AG08396 (cell line): ENCODE results near the gene SUFU.

ENCODE experiments used
- DNase-seq: peaks from one replicate; pipeline ENCODE4 v3.0.0; 2012; ENCODE audit warnings: low spot score, mixed read lengths

The SUFU gene

DNA sequence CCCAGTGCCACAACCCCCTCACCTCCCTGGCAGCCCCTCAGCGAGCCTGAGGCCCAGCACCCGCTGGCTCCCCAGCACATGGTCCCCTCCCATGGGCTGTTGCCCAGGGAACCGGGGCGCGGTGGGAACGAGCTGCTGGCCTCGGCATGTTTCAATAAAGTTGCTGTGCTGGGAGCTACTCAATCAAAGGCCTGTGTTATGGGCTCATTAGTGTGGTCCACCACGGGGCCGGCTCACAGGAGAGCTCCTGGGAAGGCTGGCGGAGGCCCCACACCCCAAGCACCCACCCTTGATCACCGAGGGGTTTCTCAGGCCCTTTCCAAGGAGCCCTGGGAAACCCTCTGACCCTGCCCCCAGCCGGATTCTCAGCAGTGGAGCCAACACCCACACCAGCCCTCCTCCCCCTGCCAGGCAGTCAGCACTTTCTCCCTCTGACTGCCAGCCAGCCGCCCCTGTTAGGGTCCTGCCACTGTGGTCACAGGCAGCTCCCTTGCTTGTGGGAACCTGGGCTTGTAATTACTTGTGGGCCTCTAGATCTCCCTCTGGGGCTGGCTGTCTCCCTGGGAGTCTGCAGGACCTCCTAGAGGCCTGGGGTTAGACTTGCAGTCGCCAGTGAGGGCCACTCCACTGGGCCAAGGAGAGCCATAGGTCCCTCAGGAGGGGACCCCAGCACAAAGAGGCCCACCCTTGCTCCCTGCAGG, 115.7 kb downstream of the SUFU start:
- no peak for DNase-seq

DNA sequence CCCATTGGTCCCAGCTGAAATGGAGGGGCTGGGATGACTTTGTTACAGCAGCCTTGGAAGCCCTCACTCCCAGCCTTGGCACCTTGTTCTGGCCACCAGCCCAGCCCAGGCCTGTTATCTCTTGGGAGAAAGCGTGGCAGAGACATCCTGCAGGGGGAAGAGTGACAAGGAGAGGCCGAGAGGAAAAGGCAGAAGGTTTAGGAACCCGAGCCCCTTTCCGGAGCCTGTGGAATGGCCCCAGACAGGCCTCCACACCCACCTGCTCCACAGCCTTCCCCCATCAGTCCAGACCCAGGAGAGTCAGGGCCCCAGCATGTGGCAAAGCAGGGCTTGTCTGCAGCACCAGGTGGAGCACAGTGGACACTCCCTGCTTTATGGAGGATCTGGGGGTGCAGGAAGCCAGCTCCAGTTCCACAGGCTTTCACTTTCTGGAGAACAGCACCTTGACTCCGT, 116.4 kb downstream of the SUFU start:
- DNase-seq, result no peak

DNA sequence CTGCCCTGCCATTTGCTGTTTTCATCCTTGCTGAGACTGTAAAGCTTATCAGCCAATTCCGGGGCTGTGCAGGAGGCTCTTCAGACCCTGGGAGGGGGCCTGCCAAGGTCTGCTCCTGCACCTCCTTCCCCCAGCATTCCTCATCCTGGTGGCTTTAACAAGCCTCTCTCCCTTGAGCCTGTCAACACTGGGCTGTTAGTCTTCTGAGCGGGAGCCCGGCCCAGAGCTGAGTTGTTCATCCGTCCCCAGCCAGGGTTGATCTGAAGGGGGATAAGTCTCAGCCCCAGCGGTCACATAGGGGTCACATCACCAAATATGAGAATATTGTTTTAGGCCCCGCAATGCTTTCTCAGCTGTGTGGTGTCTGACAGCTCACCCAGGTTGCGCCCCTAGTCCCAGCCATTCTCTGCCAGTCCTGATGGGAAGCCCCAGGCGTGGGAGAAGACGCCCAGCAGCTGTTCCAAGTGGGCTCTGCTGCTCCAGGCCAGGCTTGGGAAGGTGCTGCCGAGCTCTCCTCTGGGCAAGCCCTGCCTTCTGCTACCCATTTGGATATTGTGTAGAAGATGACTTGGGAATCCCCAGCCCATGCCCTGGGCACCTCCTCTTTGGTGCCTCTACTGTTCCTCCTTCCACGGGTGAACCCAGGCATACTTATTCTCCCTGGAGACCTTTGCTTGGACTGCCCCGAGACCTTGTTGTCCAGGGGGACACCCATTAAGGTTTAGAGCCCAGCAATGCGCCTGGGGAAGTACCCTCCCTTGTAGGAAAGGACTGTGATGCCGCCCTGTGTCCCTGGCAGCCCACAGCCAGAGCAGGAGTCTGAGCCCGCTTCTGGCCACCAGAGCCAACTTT, 117.0 kb downstream of the SUFU start:
- DNase-seq, result no peak

DNA sequence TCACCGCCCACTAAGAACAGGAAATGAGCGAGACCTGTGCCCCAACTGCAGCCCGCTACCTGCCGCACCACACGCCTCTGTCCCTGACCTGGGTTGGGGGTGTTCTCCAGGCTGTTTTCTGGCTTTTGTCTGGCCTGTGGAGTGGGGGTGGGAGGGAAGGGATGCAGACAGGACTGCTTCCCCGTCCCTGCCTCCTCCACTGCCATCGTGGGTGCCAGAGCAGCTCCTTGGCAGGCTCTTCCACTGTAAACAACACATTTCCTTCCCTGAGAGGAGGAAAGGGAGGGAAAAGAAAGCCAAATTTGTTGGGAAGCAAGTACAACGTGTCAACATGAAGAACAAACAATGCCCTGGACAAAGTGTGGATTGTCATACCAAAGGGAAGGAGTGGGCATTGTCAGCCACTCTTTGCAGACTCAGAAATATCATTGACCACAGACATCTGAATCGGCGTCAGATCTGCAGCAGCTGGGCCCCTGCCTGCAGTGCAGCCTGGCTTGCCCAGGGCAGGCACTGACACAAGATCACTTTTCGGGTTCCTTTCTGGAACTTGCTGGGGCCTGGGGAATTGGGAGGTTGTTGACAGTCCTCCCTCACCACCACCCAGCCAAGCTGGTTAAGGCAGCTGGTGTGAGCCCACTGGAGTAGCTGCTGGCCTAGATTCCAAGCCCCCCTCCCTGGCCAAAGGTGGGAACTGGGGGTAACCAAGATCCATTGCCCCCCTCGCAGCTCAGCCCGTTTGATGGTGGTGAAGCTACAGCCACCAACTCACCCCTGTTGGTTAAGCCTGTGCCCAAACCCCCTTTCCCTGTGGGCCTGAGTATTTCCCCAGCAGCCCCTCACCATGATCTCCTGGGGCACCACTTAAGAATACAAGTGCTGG, 117.9 kb downstream of the SUFU start:
- DNase-seq, result no peak

DNA sequence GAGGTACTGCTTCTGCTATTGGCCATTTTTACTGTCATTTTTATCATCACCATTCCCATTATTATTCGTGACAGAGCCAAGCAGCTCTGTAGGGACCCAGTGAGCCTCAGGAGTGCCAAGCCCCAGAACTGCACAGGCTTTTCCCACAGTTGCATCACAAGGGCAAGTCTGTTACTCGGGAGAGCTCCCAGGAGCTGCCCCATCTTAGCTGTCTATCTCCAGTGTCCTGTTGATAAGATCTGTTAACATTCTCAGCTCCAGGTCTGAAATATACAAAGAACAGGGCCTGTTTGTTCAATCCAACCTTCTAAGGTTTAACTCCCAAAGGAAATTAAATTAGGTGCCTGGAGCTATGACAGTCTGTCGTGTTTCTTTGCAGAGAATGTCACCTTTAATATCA, 120.3 kb downstream of the SUFU start:
- DNase-seq, result no peak

DNA sequence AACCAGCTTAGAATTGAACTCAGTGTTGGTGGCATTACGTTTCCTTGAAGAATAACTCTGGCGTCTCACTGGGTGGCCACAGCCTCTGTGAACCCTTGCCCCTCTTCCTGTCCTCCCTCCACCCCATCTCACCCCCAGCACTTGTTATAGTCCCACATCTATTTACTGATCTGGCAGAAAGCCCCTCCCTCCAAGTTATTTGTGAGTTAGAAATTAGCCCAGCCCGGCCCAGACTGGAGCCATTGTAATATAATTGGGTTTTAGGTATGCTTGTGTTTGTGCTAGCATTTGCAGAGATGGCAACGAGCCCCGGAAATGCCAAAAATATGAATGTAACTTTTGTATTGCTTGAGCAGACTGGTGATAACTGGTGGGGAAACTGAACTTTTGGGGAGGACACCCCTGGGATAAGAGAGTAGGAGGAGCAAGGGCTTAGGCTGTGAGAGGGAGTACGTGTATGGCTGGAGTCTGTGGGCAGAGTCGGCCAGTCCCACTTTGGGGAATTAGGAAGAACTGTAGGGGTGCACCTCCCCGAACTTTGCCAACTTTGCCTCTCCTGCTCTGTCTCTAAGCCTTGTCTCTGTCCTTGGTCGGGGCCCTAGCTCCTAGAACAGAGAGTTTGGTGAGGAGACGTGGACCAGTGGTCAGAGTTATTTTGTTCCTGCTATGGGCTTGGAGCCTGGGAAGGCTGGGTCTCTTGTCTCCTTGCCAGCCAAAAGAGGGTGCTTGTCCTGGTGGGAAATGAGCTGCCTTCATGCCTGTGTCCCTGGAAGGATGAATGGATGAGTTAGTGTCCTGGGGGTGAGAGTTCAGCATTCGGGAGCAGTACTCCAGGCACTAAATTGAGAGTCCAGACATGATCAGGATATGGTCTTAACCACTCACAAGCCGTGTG, 121.2 kb downstream of the SUFU start:
- no peak for DNase-seq

DNA sequence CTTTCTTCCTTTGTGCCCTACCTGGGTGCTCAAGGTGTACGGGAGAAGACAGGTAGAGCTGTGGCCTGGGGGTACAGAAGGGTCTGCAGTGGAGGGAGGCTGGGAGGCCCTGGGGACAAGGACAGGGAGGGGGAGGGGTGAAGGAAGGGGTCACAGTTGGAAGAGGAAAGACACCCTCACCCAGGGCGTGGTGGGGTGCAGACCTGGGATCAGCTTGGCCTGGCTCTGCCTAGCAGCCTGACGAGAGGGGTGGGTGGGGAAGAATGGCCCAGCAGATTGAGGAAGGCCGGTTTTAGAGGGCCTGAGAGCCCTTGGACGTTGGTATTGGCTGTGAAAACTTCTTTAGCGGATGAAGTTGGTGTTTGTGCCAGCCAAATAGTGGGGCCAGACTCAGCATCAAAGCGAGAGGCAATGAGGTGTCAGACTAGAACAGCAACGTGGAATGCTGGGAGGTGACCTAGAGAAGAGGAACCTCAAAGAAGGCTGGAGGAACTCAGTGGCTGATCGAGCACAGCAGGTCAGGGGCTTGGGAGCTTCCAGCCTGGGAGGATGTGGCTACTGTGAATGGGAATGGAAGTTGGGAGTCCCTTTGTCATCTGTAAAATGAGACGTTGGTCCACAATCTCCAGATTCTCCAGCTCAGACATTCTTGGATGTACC, 122.4 kb downstream of the SUFU start:
- DNase-seq, result no peak

DNA sequence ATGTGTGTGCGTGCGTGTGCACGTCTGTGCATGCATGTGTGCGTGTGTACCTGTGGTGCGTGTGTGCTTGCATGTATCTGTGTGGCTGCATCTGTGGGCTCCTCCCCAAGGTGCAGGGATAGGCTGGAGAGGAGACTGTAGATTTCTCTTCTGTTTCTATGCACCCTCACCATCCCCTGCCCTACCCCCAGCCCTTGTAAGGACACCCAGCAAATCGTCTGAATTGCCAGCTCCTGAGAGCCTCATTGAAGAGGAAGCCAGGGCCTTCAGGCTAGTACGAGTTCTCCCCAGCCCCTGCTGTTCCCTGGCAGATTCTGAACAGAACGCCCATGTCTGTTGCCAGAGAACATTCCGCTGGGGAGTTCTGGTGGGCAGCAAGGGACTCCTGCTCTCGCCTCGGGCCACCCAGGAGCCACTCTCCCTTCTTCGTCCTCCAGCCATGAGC, 123.5 kb downstream of the SUFU start:
- no peak for DNase-seq

DNA sequence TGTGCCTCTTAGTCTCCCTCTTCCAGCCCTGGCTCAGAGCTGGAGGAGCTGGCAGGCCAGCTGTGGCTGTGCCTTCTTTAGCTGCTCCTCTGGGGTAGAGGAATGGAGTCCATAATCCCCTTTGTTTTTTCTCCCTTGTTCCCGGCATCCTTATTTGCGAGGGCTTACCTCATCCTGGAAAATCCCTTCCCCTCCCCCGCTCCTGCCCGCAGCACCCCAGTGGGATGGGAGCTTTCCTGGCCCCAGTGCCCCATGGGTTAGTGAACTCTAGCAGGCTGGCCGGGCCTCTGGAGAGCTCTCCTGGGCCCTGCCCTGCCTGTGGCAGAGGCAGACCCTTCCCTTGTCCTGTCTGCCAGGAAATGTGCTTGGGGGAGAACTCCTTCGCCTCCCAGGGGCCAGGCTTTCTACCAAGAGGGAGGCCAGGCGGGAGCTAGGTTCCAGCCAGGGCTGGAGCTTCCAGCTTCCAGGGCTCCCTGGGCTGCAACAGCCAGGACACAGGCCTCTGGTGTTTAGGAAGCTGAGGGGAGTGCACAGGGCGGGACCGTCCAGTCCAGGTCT, 124.0 kb downstream of the SUFU start:
- DNase-seq, result peak; percentile 64

DNA sequence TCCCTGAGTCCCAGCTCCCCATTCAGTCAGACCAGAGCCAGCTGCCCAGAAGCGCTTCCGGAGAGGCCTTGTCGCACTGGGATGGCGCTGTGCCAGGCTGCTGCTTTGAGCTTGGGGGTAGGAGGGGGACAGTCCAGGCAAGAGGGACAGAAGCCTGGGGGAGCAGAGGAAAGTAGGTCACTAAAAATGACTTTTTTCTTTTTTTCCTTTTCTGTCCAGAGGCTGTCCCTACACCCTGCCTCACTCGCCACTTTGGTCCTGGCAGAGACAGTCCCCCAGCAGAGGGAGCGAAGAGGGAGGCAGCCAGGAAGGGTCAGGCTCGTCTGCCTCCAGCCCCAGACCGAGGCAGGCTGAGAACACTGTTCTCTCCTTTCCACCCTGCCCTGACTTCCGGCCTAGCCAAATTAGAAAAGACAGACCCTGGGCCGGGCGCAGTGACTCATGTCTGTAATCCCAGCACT, 124.7 kb downstream of the SUFU start:
- no peak for DNase-seq

DNA sequence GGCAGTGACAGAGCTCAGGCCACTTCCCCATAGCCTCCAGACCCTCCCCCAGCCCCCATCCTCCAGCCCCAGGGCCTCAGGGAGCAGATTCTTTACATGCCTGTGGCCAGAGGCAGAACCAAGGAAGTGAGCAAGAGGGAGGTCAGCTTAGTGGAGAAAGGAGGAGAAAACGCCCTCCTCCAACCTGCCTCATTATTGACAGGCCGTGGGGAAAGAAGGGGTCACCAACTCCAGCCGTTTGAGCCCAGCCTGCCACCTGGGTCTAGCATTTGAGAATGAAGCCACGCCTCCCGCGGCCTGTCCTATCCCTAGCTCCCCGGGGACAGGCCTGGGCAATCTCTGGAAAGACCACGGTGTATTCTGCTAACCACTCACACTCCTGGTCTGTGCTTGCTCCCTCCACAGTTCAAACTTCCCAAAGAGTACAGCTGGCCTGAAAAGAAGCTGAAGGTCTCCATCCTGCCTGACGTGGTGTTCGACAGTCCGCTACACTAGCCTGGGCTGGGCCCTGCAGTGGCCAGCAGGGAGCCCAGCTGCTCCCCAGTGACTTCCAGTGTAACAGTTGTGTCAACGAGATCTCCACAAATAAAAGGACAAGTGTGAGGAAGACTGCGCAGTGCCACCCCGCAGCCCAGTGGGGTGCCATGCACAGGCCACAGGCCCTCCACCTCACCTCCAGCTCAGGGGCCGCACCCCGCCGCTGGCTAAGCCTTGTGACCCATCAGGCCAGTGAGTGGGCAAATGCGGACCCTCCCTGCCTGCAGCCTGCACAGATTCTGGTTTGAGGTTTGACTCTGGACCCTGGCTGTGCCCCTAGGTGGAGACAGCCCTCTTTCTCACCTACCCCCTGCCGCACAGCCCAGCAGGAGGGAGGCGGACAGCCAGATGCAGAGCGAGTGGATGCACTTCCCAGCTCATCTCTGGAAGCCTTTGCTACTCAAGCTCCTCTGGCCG, 126.2 kb downstream of the SUFU start:
- peak; percentile 82 for DNase-seq

DNA sequence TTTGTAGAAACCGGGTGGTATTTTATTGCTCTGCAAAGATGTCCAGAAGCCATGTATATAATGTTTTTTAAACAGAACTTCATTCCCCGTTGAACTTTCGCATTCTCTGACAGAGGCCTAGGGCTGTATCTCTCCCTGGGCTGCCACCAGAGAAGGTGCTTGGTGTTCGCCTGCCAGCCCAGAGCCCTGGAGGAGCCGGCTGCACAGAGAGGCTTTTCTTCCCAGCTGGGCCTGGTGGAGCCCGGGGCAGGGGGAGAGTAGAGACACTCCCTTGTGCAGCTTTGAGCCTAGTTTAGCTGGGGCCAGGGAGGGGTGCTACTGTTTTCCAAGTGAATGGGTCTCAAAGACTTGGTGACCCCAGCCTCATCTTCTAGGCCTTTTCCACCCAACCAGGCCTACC, 126.9 kb downstream of the SUFU start:
- DNase-seq, result no peak

DNA sequence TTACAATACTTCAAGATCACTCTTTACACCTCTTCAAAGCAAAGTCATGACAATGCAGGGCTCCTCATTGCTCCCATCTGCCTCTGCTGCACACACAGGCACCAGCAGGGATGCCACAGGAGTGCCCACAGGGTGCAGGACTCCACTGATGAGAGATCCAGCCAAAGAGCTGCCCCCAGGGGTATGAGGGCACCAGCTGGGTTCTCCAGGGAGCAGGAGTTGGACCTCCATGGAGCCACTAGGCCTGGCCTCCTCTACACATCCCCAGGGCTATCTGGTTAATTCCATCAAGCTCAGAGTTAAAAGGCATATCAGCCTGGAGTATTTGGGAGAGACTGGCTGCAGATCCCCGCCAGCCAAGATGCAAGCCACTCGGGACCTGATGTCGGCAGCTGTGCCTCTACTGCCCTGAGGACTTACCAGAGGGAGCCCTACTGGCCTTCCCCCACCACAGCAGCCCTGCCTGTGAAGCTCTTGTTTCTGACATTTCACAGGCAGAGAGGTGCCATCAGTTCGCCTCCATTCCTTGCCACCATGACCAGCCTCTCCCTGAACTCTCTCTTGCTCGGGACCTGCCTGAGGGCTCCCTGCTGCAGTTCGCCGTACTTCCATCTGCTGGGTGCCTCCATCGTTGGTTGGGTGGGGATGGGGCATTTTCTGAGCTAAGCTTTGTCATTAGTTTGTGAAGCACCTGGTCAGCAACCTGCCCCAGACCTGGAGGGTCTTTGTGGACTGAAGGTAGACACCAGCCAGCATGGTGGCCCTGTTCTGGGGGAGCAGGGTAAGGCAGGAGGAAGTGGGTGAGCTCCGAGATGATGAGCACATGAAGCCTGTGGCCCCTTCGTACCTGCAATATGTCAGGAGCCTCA, 128.0 kb downstream of the SUFU start:
- no peak for DNase-seq

DNA sequence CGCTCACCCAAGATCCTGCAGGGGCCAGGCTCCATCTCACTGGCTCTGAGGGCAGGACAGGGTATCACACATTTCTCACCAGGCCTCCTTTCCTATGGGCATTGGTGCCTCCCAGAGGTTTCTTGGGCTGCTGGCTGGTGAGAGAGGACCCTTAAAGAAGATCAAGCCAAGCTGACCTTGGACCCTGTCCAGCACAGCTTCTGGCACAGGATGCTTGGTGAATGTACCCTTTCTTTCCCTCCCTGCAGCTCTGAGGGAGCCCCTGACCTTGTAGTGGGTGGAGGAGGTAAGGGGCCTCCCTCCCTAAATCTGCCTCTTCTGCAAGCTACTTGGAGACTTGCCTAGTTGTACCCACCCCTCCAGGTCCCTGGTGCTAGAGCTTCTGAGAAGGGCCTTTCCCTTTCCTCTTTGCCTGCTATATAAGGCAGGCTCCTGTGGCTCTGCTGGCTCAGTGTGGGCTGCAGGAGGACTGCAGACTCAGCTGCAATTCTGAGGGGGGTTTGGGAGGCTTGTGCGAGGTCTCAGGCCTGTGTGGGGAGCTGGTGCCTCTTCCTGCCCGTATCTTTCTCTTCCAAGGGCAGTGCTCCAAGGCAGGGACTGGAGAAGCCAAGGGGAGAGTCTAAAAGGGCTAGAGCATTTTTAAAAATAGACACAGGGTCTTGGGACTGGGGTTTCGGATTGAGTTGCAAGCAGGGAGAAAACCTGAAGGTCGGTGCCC, 128.8 kb downstream of the SUFU start:
- DNase-seq, result no peak

DNA sequence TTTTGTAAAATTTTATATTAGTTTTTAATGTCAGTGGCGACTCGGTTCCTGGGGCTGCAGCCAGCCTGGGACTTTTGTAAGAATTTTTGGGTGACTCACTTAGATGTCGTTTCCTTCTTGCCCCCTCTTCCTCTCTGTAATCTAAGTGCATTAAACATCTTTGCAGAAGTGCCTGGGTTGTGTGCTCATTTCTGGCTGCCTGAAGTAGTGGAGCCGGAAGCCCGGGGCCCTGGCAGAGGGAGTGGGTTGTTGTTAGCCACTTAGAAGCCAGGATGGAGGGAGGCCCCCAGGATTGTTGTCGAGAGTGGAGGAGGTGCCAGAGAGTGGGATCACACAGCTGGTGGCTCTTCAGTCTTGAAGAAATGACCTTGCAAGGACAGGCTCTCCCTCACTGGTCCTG, 129.5 kb downstream of the SUFU start:
- no peak for DNase-seq

DNA sequence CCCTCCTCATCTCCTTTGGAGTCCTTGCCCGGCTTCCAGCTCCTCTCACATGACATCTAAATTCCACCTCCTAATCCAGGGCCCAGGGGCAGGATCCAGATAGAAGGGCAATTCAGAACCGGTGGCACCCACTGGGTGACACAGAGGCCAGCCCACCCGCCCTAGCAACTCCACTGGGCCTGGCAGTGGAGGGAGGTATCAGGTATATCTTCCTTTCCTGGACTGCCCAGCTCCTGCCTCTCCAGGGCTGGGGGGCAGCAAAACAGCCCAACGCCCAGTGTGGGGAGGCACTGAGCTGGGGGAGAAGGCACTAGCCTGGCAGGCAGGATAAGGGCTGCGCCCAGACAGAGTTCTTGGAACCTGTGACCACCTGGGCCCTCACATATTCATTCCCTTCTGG, 130.1 kb downstream of the SUFU start:
- no peak for DNase-seq

DNA sequence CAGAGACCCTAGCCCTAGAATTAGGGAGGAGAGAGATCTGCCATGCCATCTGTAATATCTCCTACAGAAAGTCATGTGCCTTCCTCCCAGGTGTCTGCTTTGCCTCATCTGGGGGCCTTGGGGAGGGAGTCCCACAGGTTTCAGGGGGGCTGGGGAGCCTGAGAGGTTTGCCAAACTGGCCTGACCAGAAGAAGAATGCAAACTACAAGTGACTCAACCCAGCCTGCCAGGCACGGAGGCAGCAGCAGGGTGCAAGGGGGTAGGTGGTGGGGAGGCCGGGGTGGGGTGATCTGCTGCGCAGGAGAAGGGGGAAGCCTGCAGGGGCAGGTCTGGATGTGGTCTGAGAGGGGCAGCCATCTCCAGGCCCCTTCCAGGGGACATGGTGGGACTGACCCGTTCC, 130.9 kb downstream of the SUFU start:
- DNase-seq, result no peak

DNA sequence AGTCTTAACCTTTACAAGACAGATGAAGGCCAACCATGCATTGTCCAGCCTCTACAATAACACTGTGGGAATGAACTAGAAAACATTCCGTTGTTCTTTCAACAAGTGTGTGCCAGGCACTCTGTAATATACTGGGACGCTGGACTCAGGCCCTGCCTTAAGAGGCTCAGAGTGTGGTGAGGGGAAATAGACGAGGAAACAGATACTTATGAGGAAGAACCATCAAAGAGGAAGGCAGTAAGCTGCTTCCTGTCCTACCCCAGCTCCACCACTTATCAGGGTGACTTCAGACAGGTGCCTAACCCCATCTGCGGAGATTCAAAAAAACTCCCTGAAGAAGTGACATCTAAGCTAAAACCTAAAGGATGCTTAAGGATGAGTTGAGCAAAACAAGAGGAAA, 131.6 kb downstream of the SUFU start:
- no peak for DNase-seq
